NCI-H128 (cell line): ENCODE data around the gene HIKESHI.
"Not testable (repeated sequence)": the region's sequence is repeated elsewhere in the genome, so short reads cannot be mapped to it uniquely, and the experiment has no call there.

Source experiments
- DNase-seq: peaks from one replicate; lab custom pipeline; 2025; ENCODE audit not compliant: unreplicated experiment; lab: John Stamatoyannopoulos, UW

Gene HIKESHI

GRCh38 chr11:86292912-86293616 is 9.0 kb upstream of the HIKESHI start:
- DNase-seq = no peak

- DNase-seq = no peak
These were observed 8.0 kb upstream of the HIKESHI start for GRCh38 chr11:86294026-86294425.

- DNase-seq = no peak
These were observed 323 bp upstream of the HIKESHI start for GRCh38 chr11:86301742-86302091.

- DNase-seq = no peak
These were observed 1.2 kb downstream of the HIKESHI start for GRCh38 chr11:86303257-86303656.

- not testable (repeated sequence) for DNase-seq
These were observed 6.7 kb downstream of the HIKESHI start for GRCh38 chr11:86308710-86309109.

GRCh38 chr11:86313793-86314192 is 11.8 kb downstream of the HIKESHI start:
- DNase-seq = no peak

GRCh38 chr11:86314636-86315035 is 12.6 kb downstream of the HIKESHI start:
- DNase-seq = no peak

GRCh38 chr11:86335131-86335767 is 33.2 kb downstream of the HIKESHI start:
- DNase-seq = no peak

- no peak for DNase-seq
These were observed 35.2 kb downstream of the HIKESHI start for GRCh38 chr11:86337227-86337626.

- DNase-seq = no peak
These were observed 39.3 kb downstream of the HIKESHI start for GRCh38 chr11:86341382-86341781.

GRCh38 chr11:86346513-86346912 is 44.5 kb downstream of the HIKESHI start:
- DNase-seq = no peak

- no peak for DNase-seq
These were observed 53.2 kb downstream of the HIKESHI start for GRCh38 chr11:86355256-86355655.

GRCh38 chr11:86357412-86357811 is 55.4 kb downstream of the HIKESHI start:
- DNase-seq = not testable (repeated sequence)

- DNase-seq = no peak
These were observed 56.7 kb downstream of the HIKESHI start for GRCh38 chr11:86358720-86359119.

GRCh38 chr11:86360775-86361395 is 58.8 kb downstream of the HIKESHI start:
- DNase-seq = no peak

GRCh38 chr11:86363424-86363823 is 61.4 kb downstream of the HIKESHI start:
- no peak for DNase-seq

GRCh38 chr11:86365546-86365945 is 63.5 kb downstream of the HIKESHI start:
- DNase-seq = no peak

- DNase-seq = no peak
These were observed 67.6 kb downstream of the HIKESHI start for GRCh38 chr11:86369668-86370067.

GRCh38 chr11:86370171-86370570 is 68.1 kb downstream of the HIKESHI start:
- no peak for DNase-seq

- DNase-seq = no peak
These were observed 69.0 kb downstream of the HIKESHI start for GRCh38 chr11:86370922-86371594.

GRCh38 chr11:86372041-86372440 is 70.0 kb downstream of the HIKESHI start:
- DNase-seq = no peak

- no peak for DNase-seq
These were observed 70.5 kb downstream of the HIKESHI start for GRCh38 chr11:86372586-86372985.
